ENCODE data around the gene ODF2L. TPM values are rescaled to one million over a fixed set of nuclear protein-coding genes. Genes with fewer than 3 reads are reported as not detected.
A peak's percentile ranks its signal among the peaks of the same experiment; 100 is the strongest.

ODF2L gene, protein sequence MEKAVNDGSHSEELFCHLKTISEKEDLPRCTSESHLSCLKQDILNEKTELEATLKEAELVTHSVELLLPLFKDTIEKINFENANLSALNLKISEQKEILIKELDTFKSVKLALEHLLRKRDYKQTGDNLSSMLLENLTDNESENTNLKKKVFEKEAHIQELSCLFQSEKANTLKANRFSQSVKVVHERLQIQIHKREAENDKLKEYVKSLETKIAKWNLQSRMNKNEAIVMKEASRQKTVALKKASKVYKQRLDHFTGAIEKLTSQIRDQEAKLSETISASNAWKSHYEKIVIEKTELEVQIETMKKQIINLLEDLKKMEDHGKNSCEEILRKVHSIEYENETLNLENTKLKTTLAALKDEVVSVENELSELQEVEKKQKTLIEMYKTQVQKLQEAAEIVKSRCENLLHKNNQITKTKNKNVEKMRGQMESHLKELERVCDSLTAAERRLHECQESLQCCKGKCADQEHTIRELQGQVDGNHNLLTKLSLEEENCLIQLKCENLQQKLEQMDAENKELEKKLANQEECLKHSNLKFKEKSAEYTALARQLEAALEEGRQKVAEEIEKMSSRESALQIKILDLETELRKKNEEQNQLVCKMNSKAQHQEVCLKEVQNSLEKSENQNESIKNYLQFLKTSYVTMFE
- total RNA-seq (100 to 1,000 TPM in 1 of 9 donors, 10 to 100 TPM in 8; 10.2 to 117 (median 33.0) TPM), polyA plus RNA-seq (100 to 1,000 TPM in 1 of 3 donors, 10 to 100 TPM in 2; 32.7 to 277 (median 81.9) TPM)
- long read RNA-seq, donor 1, transcript ODF2L-213 (2 exons, 1,650 nt), result major isoform, 6 of 7 reads
- long read RNA-seq, donor 1, partial matches to known transcripts, result 0 of 7 reads
- long read RNA-seq, donor 1, other reads (novel, unspliced or antisense), result 0 of 7 reads
- long read RNA-seq, donor 2, partial matches to known transcripts, result 0 of 3 reads
- long read RNA-seq, donor 2, other reads (novel, unspliced or antisense), result 0 of 3 reads
- long read RNA-seq, donor 3, transcript ODF2L-213 (2 exons, 1,650 nt), result major isoform, 7 of 7 reads
- long read RNA-seq, donor 3, partial matches to known transcripts, result 0 of 7 reads
- long read RNA-seq, donor 3, other reads (novel, unspliced or antisense), result 0 of 7 reads
- long read RNA-seq, donor 4, transcript ODF2L-213 (2 exons, 1,650 nt), result major isoform, 8 of 24 reads
- long read RNA-seq, donor 4, partial matches to known transcripts, result 11 of 24 reads
- long read RNA-seq, donor 4, other reads (novel, unspliced or antisense), result 4 of 24 reads
- long read RNA-seq, donor 5, transcript ODF2L-213 (2 exons, 1,650 nt), result major isoform, 7 of 30 reads
- long read RNA-seq, donor 5, partial matches to known transcripts, result 3 of 30 reads
- long read RNA-seq, donor 5, other reads (novel, unspliced or antisense), result 17 of 30 reads
- long read RNA-seq, donor 6, transcript ODF2L-213 (2 exons, 1,650 nt), result major isoform, 7 of 15 reads
- long read RNA-seq, donor 6, partial matches to known transcripts, result 5 of 15 reads
- long read RNA-seq, donor 6, other reads (novel, unspliced or antisense), result 2 of 15 reads
- long read RNA-seq, donor 7, partial matches to known transcripts, result 0 of 2 reads
- long read RNA-seq, donor 7, other reads (novel, unspliced or antisense), result 0 of 2 reads
- long read RNA-seq, donor 8, partial matches to known transcripts, result 0 of 4 reads
- long read RNA-seq, donor 8, other reads (novel, unspliced or antisense), result 0 of 4 reads
- long read RNA-seq, donor 9, partial matches to known transcripts, result 0 of 2 reads
- long read RNA-seq, donor 9, other reads (novel, unspliced or antisense), result 0 of 2 reads
- long read RNA-seq, donor 10, partial matches to known transcripts, result 0 of 1 reads
- long read RNA-seq, donor 10, other reads (novel, unspliced or antisense), result 0 of 1 reads

DNA sequence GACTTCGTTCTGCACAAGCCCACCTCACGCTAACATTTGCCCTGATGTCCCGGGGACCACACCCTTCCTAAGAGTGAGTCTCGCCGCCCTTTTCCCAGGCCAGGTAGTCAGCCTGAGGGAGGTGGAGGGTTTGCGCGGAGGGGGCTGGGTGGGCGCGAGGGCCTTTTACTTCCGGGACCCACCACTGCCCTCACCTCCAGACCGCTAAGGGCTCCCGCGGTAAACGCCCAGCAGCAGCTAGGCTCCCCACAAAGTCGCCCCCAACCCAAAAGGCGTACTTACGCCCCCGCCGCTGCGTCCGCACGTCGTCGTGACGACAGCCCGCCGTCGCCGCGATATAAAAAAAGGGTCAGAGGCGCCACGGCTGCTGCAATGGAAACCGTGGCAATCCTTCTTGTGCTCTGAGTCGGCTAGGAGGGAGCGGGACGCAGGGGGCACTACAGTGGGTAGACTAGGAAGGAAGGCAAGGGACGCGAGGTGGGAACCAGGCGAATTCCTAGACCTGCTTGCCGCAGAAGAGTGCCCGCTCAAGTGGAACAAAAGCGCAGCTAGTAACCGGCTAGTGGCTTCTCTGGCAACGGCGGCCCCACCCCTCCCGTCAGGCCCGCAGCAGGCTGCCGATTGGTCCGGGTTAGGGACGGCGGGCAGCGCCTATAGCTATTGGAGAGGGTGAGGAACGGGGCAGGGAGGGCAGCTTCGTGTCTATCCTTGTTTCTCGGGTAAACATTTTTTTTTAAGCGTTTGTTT, at the start of gene ODF2L:
Gene ODF2L (minus strand): TSS at position 573 of the 747 bp plus-strand sequence. CDS start 9,296 bp downstream, outside the sequence.
- Histone ChIP-seq H3K4me3 (peak within 1 kb of the TSS; percentile 68 to 98 (median 76)), H3K4me1 (replicated peaks in 1 of 2) (peaks cover 9 to 34% of the 10 kb centered on the region in 2 donors), H3K9me3 (replicated peaks in 1 of 3) (no peaks in the 10 kb centered on the region), H3K36me3 (replicated peaks in 1 of 2) (no peaks in the 10 kb centered on the region), H3K27ac (peak within 1 kb of the TSS; percentile 6 to 89 (median 74)), H3K27me3 (no peaks in the 10 kb centered on the region)
- TF ChIP-seq, protein P1, sequence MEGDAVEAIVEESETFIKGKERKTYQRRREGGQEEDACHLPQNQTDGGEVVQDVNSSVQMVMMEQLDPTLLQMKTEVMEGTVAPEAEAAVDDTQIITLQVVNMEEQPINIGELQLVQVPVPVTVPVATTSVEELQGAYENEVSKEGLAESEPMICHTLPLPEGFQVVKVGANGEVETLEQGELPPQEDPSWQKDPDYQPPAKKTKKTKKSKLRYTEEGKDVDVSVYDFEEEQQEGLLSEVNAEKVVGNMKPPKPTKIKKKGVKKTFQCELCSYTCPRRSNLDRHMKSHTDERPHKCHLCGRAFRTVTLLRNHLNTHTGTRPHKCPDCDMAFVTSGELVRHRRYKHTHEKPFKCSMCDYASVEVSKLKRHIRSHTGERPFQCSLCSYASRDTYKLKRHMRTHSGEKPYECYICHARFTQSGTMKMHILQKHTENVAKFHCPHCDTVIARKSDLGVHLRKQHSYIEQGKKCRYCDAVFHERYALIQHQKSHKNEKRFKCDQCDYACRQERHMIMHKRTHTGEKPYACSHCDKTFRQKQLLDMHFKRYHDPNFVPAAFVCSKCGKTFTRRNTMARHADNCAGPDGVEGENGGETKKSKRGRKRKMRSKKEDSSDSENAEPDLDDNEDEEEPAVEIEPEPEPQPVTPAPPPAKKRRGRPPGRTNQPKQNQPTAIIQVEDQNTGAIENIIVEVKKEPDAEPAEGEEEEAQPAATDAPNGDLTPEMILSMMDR (IDR thresholded peaks at IDR 0.05), result no peak
- peak in 1 of 2 donors; percentile 82 for TF ChIP-seq POLR2A (IDR thresholded peaks at IDR 0.05)
- intact Hi-C loops (cut with DNase I), result no loop called here
- WGBS, 4 donors, result 0 to 1% (median 1%) methylated on average over 26 to 56 of the region's 56 CpGs
- DNase-seq, result peak; percentile 90 to 95 (median 94)

DNA sequence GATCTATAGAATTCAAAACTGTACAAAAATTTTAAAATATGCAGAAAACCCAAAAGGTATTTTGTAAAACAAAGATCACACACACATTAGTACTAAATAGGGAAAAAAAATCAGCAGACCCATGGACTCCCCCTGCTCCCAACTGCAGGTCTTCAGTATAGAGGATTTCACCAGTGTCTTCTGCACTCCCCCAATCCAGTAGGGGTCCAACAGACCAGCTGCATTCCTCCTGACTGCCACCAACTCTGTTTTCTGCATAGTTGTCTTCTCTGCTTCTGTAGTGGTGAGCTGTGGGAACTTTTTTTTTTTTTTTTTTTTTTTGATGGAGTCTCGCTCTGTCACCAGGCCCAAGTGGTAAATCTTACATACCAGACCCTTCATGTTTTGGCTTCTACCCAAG, 49.8 kb upstream of the ODF2L start:
- no peak overlapping the region for H3K27ac ChIP-seq
- no peaks in the 10 kb centered on the region for H3K9me3 ChIP-seq (replicated peaks in 1 of 3)
- intact Hi-C loops (cut with DNase I), result no loop called here
- TF ChIP-seq POLR2A (IDR thresholded peaks at IDR 0.05), result no peak
- TF ChIP-seq, protein P1 (IDR thresholded peaks at IDR 0.05), result no peak
- no peak for DNase-seq
- H3K4me1 ChIP-seq (replicated peaks in 1 of 2), result no peaks in the 10 kb centered on the region
- H3K4me3 ChIP-seq, result no peak overlapping the region
- no peaks in the 10 kb centered on the region for H3K27me3 ChIP-seq
- H3K36me3 ChIP-seq (replicated peaks in 1 of 2), result no peaks in the 10 kb centered on the region
- WGBS, 4 donors, result 72 to 94% (median 93%) methylated on average over 1 of the region's 1 CpG

DNA sequence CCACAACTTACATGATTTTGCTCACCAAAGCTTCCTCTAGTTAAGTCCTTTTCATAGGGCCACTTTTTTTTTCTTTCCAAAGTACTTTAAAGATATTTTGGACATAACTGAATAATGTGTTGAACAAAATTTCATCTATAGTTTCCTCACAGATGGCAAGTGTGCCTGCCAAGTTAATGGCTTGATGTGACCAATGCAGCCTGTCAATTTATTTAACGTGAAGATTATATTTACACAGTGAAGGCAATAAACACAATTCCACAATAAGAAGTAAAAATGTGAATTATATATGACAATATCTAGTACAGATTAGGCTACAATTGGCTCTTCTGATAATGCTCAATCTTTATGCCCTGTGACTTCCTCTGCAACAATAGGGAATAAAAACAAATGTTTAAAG, 45.9 kb upstream of the ODF2L start:
- Histone ChIP-seq H3K27ac (no peak overlapping the region), H3K4me1 (replicated peaks in 1 of 2) (no peaks in the 10 kb centered on the region), H3K27me3 (no peaks in the 10 kb centered on the region), H3K9me3 (replicated peaks in 1 of 3) (no peaks in the 10 kb centered on the region), H3K36me3 (replicated peaks in 1 of 2) (no peaks in the 10 kb centered on the region), H3K4me3 (no peak overlapping the region)
- DNase-seq, result no peak
- TF ChIP-seq POLR2A (IDR thresholded peaks at IDR 0.05), result no peak
- TF ChIP-seq, protein P1 (IDR thresholded peaks at IDR 0.05), result no peak
- intact Hi-C loops (cut with DNase I), result no loop called here
- WGBS, 4 donors, result 70 to 83% (median 76%) methylated on average over 1 of the region's 1 CpG

Data from adrenal gland (tissue), 19 donors.